ENCODE results near the gene INTS3.

Gene INTS3

GRCh38 chr1:153792631-153793041, 64.8 kb downstream of the INTS3 start (continued):
- TF ChIP-seq PRDM10 (tag by site-specific recombination; IDR thresholded peaks at IDR 0.05) (no peak), ZNF114 (tag by site-specific recombination; IDR thresholded peaks at IDR 0.05) (no peak)

GRCh38 chr1:153793261-153793972, 65.6 kb downstream of the INTS3 start:
- Histone ChIP-seq H3K4me3 (ENCODE audit: low read depth, low read length) (no peak overlapping the region), H3K4me1 (ENCODE audit: control insufficient read depth, insufficient read depth, low read length) (no peaks in the 10 kb centered on the region), H3K9me3 (ENCODE audit: control insufficient read depth, insufficient read depth, low read depth, low read length) (no peaks in the 10 kb centered on the region), H3K36me3 (ENCODE audit: control insufficient read depth in 2 of 2, insufficient read depth in 1 of 2, low read length in 2 of 2) (no peaks in the 10 kb centered on the region), H3K27ac (ENCODE audit: extremely low read depth, low read depth, low read length) (no peak overlapping the region)
- no peak for TF ChIP-seq ZNF24 (tag by site-specific recombination; IDR thresholded peaks at IDR 0.05)
- TF ChIP-seq ZNF555 (tag by site-specific recombination; conservative IDR thresholded peaks at IDR 0.05) = no peak
- no peak for TF ChIP-seq ZBTB49 (tag by site-specific recombination; IDR thresholded peaks at IDR 0.05; ENCODE audit: low read depth)
- no peak for TF ChIP-seq ZNF2 (tag by site-specific recombination; IDR thresholded peaks at IDR 0.05)
- TF ChIP-seq ZBTB21 (tag by site-specific recombination; IDR thresholded peaks at IDR 0.05) = no peak
- TF ChIP-seq ZFP41 (tag by site-specific recombination; IDR thresholded peaks at IDR 0.05; ENCODE audit: borderline replicate concordance) = no peak
- no peak for TF ChIP-seq HOXC10 (CRISPR knock-in tag; IDR thresholded peaks at IDR 0.05)
- TF ChIP-seq AEBP2 (tag by site-specific recombination; IDR thresholded peaks at IDR 0.05; ENCODE audit: borderline replicate concordance) = no peak
- ChIA-PET CTCF (interaction anchor here (0.6 to 1.1 kb wide), 3 partner anchors 27 to 298 kb away, joined by 3 to 5 read pairs (median 3); no protein-coding TSS in a partner anchor), POLR2A (interaction anchor here (1.1 kb wide), 1 partner anchor 197 kb away, joined by 3 read pairs; the partner anchor contains the start of gene RPS27)

GRCh38 chr1:153793973-153794615, 66.2 kb downstream of the INTS3 start:
- no peaks in the 10 kb centered on the region for H3K36me3 ChIP-seq (ENCODE audit: control insufficient read depth in 2 of 2, insufficient read depth in 1 of 2, low read length in 2 of 2)
- ChIA-PET POLR2A (no interaction called here), CTCF (interaction anchor here (1.0 kb wide), 1 partner anchor 226 kb away, joined by 3 read pairs; no protein-coding TSS in a partner anchor)
- H3K9me3 ChIP-seq (ENCODE audit: control insufficient read depth, insufficient read depth, low read depth, low read length) = no peaks in the 10 kb centered on the region
- no peak overlapping the region for H3K4me3 ChIP-seq (ENCODE audit: low read depth, low read length)
- TF ChIP-seq PRDM1 (tag by site-specific recombination; IDR thresholded peaks at IDR 0.05) (no peak), GLIS2 (tag by site-specific recombination; IDR thresholded peaks at IDR 0.05) (peak; percentile 24; the same call in 1 of the 2 replicates)
- no peaks in the 10 kb centered on the region for H3K4me1 ChIP-seq (ENCODE audit: control insufficient read depth, insufficient read depth, low read length)
- no peak overlapping the region for H3K27ac ChIP-seq (ENCODE audit: extremely low read depth, low read depth, low read length)
